GM12878 (cell line): ENCODE results near the gene PRKG1. TPM values are rescaled to one million over a fixed set of nuclear protein-coding genes. Genes with fewer than 3 reads are reported as not detected.

Source experiments
- ATAC-seq: fragments of 200-7000 bp; cut with Tn5 transposase; 3 replicates; pipeline ENCODE4 v1.9.1; 2020; ENCODE audit warnings: mild to moderate bottlenecking, moderate library complexity
- BruUV-seq: library from RNA; stranded (reverse); fragments of 400-500 nt; replicated peaks from 2 replicates; lab custom pipeline; 2021; lab: Mats Ljungman, UMichigan
- CTCF ChIA-PET: fragments of 300-600 bp; sonication (Branson Sonifier 250); formaldehyde crosslinking; extraction: SDS; loops from one replicate; lab custom pipeline; 2021; ENCODE audit warnings: inconsistent platforms; lab: Yijun Ruan, JAX
- POLR2A ChIA-PET: fragments of 350-600 bp; formaldehyde crosslinking; extraction: SDS; loops from one replicate; lab custom pipeline; 2021; ENCODE audit warnings: inconsistent platforms; lab: Charles Lee
- RAD21 ChIA-PET: fragments of 300-600 bp; sonication (Branson Sonifier 250); formaldehyde crosslinking; loops from one replicate; lab custom pipeline; 2023; ENCODE audit warnings: antibody characterized with exemption; ENCODE audit not compliant: unreplicated experiment; lab: Charles Lee
- SMC1A ChIA-PET: fragments of 300-600 bp; sonication (Branson Sonifier 250); formaldehyde crosslinking; loops from one replicate; lab custom pipeline; 2023; ENCODE audit not compliant: unreplicated experiment, uncharacterized antibody; lab: Charles Lee
- DNase-seq: peaks from one replicate; pipeline ENCODE4 v3.0.0-alpha.2; 2011; ENCODE audit warnings: low read depth, low spot score
- FAIRE-seq: peaks from 3 replicates; lab custom pipeline; 2011; peaks lifted over from hg19 to GRCh38; lab: Jason Lieb, UNC
- H2AFZ ChIP-seq: 2 replicates; pipeline ENCODE4 v1.6.0; 2011; ENCODE audit warnings: low read depth, low read length, control low read depth; ENCODE audit not compliant: control insufficient read depth
- H3K27ac ChIP-seq: 2 replicates; pipeline ENCODE4 v1.5.1; 2011; ENCODE audit warnings: control low read depth; ENCODE audit not compliant: control insufficient read depth, insufficient read depth
- H3K27me3 ChIP-seq, 2 experiments: replicated peaks in 1 of 2; 2 replicates each; pipeline versions ENCODE4 v1.6.0 to v1.6.1; 2011; ENCODE audit warnings: low read length in 1 of 2; ENCODE audit not compliant: control insufficient read depth in 2 of 2, insufficient read depth in 2 of 2
- H3K36me3 ChIP-seq, 2 experiments: 2 replicates each; pipeline ENCODE4 v1.5.1; 2011; ENCODE audit warnings: low read length in 1 of 2; ENCODE audit not compliant: control insufficient read depth in 2 of 2, insufficient read depth in 2 of 2
- H3K4me1 ChIP-seq: 2 replicates; pipeline ENCODE4 v1.6.1; 2011; ENCODE audit warnings: mild to moderate bottlenecking, low read length, moderate library complexity, mixed read lengths; ENCODE audit not compliant: control insufficient read depth, insufficient read depth
- H3K4me2 ChIP-seq: 2 replicates; pipeline ENCODE4 v1.6.0; 2011; ENCODE audit warnings: control low read depth; ENCODE audit not compliant: control insufficient read depth, insufficient read depth
- H3K4me3 ChIP-seq: fragments of 200-600 bp; sonication (generic); 2 replicates; pipeline ENCODE4 v1.5.1; 2016
- H3K79me2 ChIP-seq: 2 replicates; pipeline ENCODE4 v1.6.0; 2011; ENCODE audit warnings: low read length; ENCODE audit not compliant: control insufficient read depth, insufficient read depth
- H3K9ac ChIP-seq: 2 replicates; pipeline ENCODE4 v1.8.0; 2011; ENCODE audit warnings: low read length, control low read depth, mixed read lengths; ENCODE audit not compliant: control insufficient read depth, insufficient read depth
- H3K9me3 ChIP-seq: replicated peaks from 3 replicates; pipeline ENCODE4 v1.5.1; 2011; ENCODE audit warnings: mild to moderate bottlenecking, low read length; ENCODE audit not compliant: control insufficient read depth, insufficient read depth
- H4K20me1 ChIP-seq: 2 replicates; pipeline ENCODE4 v1.6.0; 2011; ENCODE audit not compliant: control insufficient read depth, insufficient read depth
- CREM ChIP-seq: IDR thresholded peaks from 2 replicates; pipeline ENCODE4 v1.6.1; 2014; ENCODE audit warnings: antibody characterized with exemption, low read depth
- IRF4 ChIP-seq: IDR thresholded peaks from 2 replicates; pipeline ENCODE4 v1.6.1; 2011; ENCODE audit warnings: low read depth, low read length
- POLR2A ChIP-seq: IDR thresholded peaks from 2 replicates; pipeline ENCODE4 v1.6.1; 2011; ENCODE audit warnings: low read depth, mild to moderate bottlenecking, low read length
- RUNX3 ChIP-seq: IDR thresholded peaks from 2 replicates; pipeline ENCODE4 v1.6.1; 2012; ENCODE audit warnings: low read length, inconsistent platforms
- SUZ12 ChIP-seq: fragments of 200-600 bp; sonication (generic); IDR thresholded peaks from one replicate; pipeline ENCODE4 v1.6.1; 2018; ENCODE audit warnings: antibody characterized with exemption, mild to moderate bottlenecking; ENCODE audit not compliant: unreplicated experiment
- WGBS: methylation state at CpG from one replicate; pipeline ENCODE4 v1.1.6; 2016; ENCODE audit warnings: low lambda C conversion rate; ENCODE audit not compliant: insufficient replicate concordance, insufficient coverage; ENCODE audit errors: missing lambda C conversion rate; 5-methylcytosine and 5-hydroxymethylcytosine counted together
- in situ Hi-C: fragments of 300-500 bp; cut with MboI; formaldehyde crosslinking; loops from 9 replicates; pipeline ENCODE4 v1.14.3; 2018; ENCODE audit warnings: mixed read lengths
- intact Hi-C: fragments of 100-400 bp; cut with micrococcal nuclease; formaldehyde crosslinking; loops from one replicate; pipeline ENCODE4 v1.14.2; 2022; ENCODE audit not compliant: unreplicated experiment
- polyA plus RNA-seq, 11 experiments: library from polyadenylated mRNA; depleted of rRNA in 4 of 11; unstranded in 6 of 11; stranded (reverse) in 5 of 11; fragments of >200 nt; fragmentation: Nextera tagmentation in 4 of 11; fragmentation: Illumina TruSeq in 1 of 11; extraction: Ambion mirVana in 4 of 11; extraction: Trizol in 1 of 11; gene quantifications; 1 replicate in 1 of 11; 2 replicates in 10 of 11; pipeline versions ENCODE4 v1.2.1 to v1.2.3, GENCODE V29; 2011 to 2016; ENCODE audit warnings: inconsistent platforms in 2 of 11, missing spikeins in 2 of 11, low read depth in 1 of 11
- total RNA-seq, 4 experiments: library from RNA; depleted of rRNA in 3 of 4; stranded (reverse); fragments of >200 nt in 3 of 4; fragmentation: Illumina TruSeq in 1 of 4; extraction: Trizol in 1 of 4; gene quantifications; 2 replicates each; pipeline versions ENCODE4 v1.2.1 to v1.2.3, GENCODE V29; 2013 to 2021
- TF ChIP-seq, protein P1 (sequence below): fragments of 450-650 bp; IDR thresholded peaks from 2 replicates; pipeline ENCODE4 v1.6.1; 2017; ENCODE audit warnings: mild to moderate bottlenecking, low read depth, inconsistent platforms; ENCODE audit not compliant: poor library complexity, severe bottlenecking

PRKG1 gene
- total and polyA plus RNA-seq, 10 of the 15 experiments (the other 5 are each of a cell fraction or from before 2014, with no cell fraction given) = 0.04 to 0.05 TPM; not detected in 8

DNA sequence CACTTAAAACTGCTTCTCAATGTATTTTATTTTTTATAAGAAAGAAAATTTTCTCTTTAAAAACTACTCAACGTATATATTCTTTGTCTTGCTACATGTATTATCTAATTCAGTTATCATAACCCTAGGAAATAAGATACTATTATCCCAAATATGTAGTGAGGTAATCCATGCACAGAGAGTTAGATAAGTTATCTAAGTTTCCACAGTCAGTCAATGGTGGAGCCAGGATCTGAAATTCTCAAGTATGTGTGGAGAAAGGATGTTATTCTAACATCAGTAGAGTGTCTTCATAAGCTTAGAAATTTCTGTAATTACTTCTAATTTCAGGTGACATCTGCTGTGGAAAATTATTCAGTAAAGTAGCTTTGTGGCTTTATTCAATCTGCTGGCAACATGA is 385.2 kb downstream of the PRKG1 start:
- Histone ChIP-seq H3K4me3 (no peak overlapping the region), H3K27ac (no peak overlapping the region), H2AFZ (no peak overlapping the region), H3K9me3 (no peaks in the 10 kb centered on the region; the same call in 2 of the 3 replicates), H4K20me1 (no peaks in the 10 kb centered on the region), H3K79me2 (no peaks in the 10 kb centered on the region), H3K4me2 (no peak overlapping the region), H3K9ac (no peak overlapping the region), H3K36me3 (no peaks in the 10 kb centered on the region), H3K27me3 (no peaks in the 10 kb centered on the region), H3K4me1 (no peaks in the 10 kb centered on the region)
- TF ChIP-seq SUZ12 (no peak), IRF4 (no peak)
- no peak for ATAC-seq
- no peak for DNase-seq
- FAIRE-seq = no peak
- ChIA-PET RAD21 (no interaction called here), SMC1A (no interaction called here), POLR2A (no interaction called here), CTCF (no interaction called here)
- 0% methylated on average over 1 of the region's 1 CpG for WGBS
- intact Hi-C loops = no loop called here
- BruUV-seq = no TSS peak
- in situ Hi-C loops = no loop called here

- H3K36me3 ChIP-seq = no peaks in the 10 kb centered on the region
- no peaks in the 10 kb centered on the region for H3K79me2 ChIP-seq
- POLR2A ChIA-PET = no interaction called here
- SMC1A ChIA-PET = no interaction called here
- H3K4me2 ChIP-seq = no peak overlapping the region
- H3K9ac ChIP-seq = no peak overlapping the region
- CTCF ChIA-PET = no interaction called here
- TF ChIP-seq CREM (no peak), RUNX3 (no peak), POLR2A (no peak)
- TF ChIP-seq, protein P1, sequence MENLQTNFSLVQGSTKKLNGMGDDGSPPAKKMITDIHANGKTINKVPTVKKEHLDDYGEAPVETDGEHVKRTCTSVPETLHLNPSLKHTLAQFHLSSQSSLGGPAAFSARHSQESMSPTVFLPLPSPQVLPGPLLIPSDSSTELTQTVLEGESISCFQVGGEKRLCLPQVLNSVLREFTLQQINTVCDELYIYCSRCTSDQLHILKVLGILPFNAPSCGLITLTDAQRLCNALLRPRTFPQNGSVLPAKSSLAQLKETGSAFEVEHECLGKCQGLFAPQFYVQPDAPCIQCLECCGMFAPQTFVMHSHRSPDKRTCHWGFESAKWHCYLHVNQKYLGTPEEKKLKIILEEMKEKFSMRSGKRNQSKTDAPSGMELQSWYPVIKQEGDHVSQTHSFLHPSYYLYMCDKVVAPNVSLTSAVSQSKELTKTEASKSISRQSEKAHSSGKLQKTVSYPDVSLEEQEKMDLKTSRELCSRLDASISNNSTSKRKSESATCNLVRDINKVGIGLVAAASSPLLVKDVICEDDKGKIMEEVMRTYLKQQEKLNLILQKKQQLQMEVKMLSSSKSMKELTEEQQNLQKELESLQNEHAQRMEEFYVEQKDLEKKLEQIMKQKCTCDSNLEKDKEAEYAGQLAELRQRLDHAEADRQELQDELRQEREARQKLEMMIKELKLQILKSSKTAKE = no peak
- H3K4me3 ChIP-seq = no peak overlapping the region
- RAD21 ChIA-PET = no interaction called here
- DNase-seq = no peak
- no peak for FAIRE-seq
- intact Hi-C loops = no loop called here
- H3K9me3 ChIP-seq = no peaks in the 10 kb centered on the region
- H3K4me1 ChIP-seq = no peaks in the 10 kb centered on the region
- in situ Hi-C loops = no loop called here
- H4K20me1 ChIP-seq = no peaks in the 10 kb centered on the region
- H3K27ac ChIP-seq = no peak overlapping the region
- H3K27me3 ChIP-seq = no peaks in the 10 kb centered on the region
- no peak for ATAC-seq
- WGBS = 32% methylated on average over 3 of the region's 3 CpGs
- no peak overlapping the region for H2AFZ ChIP-seq
- no TSS peak for BruUV-seq
These were observed 387.9 kb downstream of the PRKG1 start for GRCh38 chr10:51462076-51462779.
